Uterus (tissue), 4 donors: Measurements from ENCODE around the gene WNT2. TPM values are rescaled to one million over a fixed set of nuclear protein-coding genes. Genes with fewer than 3 reads are reported as not detected.

Source experiments
- DNase-seq, 2 donors: peaks; one replicate each; pipeline ENCODE4 v3.0.0-alpha.2; 2019 to 2020
- H3K27ac ChIP-seq, 2 donors: fragments of 200-600 bp; sonication (generic); 1 replicate in 1 of 2; 2 replicates in 1 of 2; pipeline ENCODE4 v1.5.1; 2016 to 2018
- H3K27me3 ChIP-seq, 2 donors: fragments of 200-600 bp; sonication (generic); one replicate each; pipeline ENCODE4 v1.5.1; 2018 to 2019; ENCODE audit warnings: control low read depth in 1 of 2
- H3K36me3 ChIP-seq, 2 donors: fragments of 200-600 bp; sonication (generic); one replicate each; pipeline ENCODE4 v1.5.1; 2019; ENCODE audit warnings: control low read depth in 1 of 2
- H3K4me1 ChIP-seq, 2 donors: fragments of 200-600 bp; sonication (generic); one replicate each; pipeline ENCODE4 v1.5.1; 2018 to 2019; ENCODE audit warnings: control low read depth in 1 of 2
- H3K4me3 ChIP-seq, 2 donors: fragments of 200-600 bp; sonication (generic); 1 replicate in 1 of 2; 2 replicates in 1 of 2; pipeline ENCODE4 v1.5.1; 2018 to 2019; ENCODE audit warnings: mild to moderate bottlenecking in 1 of 2
- H3K9me3 ChIP-seq, 2 donors: fragments of 200-600 bp; sonication (generic); one replicate each; pipeline ENCODE4 v1.5.1; 2019; ENCODE audit warnings: control low read depth in 1 of 2
- POLR2A ChIP-seq, 2 donors: fragments of 450-650 bp; IDR thresholded peaks; one replicate each; pipeline ENCODE4 v1.6.1; 2016; ENCODE audit warnings: antibody characterized with exemption in 2 of 2, mild to moderate bottlenecking in 1 of 2, moderate library complexity in 1 of 2
- intact Hi-C: fragments of 100-400 bp; cut with DNase I; formaldehyde crosslinking; loops from one replicate; pipeline ENCODE4 v1.15.1; 2023; ENCODE audit warnings: low total_unique reads
- total RNA-seq, 4 donors: library from RNA; depleted of rRNA in 3 of 4; stranded (reverse); fragments of >200 nt in 3 of 4; gene quantifications; one replicate each; pipeline versions ENCODE4 v1.1.0 to v1.2.4, GENCODE V29; 2014 to 2023
- TF ChIP-seq, protein P1 (sequence below), 4 experiments: fragments of 200-600 bp in 2 of 4; fragments of 450-650 bp in 2 of 4; sonication (generic) in 2 of 4; IDR thresholded peaks; one replicate each; pipeline ENCODE4 v1.5.1; 2016 to 2019; ENCODE audit warnings: antibody characterized with exemption in 4 of 4, mild to moderate bottlenecking in 2 of 4, moderate library complexity in 1 of 4
- donor health status: DM: yes; HTN: yes; CAD: no.

WNT2 gene
- total RNA-seq, 4 donors from 2014 or later = 1.5 to 8.3 (median 2.3) TPM; not detected in 1

DNA sequence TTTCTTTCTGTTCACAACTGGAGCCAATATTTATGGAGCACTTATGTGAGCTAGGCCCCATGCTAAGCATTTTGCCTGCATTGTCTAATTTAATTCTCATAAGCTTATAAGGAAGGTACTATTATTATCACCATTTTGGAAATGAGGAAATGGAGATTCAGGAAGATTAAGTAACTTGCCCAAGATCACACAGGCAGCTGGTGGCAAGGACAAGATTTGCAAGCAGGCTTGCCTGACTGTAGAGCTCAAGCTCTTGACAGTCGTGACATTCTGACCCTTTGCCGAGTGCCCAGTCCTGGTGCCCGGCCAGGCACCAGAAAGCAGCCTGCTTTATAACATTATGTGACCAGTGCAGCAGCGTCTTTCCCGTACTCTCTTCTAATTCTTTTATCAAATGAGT, 38.2 kb downstream of the WNT2 start:
- no peak for DNase-seq
- H3K4me3 ChIP-seq = no peak overlapping the region
- H3K27ac ChIP-seq = no peak overlapping the region
- intact Hi-C loops = no loop called here
- no peaks in the 10 kb centered on the region for H3K4me1 ChIP-seq
- no peaks in the 10 kb centered on the region for H3K9me3 ChIP-seq
- TF ChIP-seq, protein P1, sequence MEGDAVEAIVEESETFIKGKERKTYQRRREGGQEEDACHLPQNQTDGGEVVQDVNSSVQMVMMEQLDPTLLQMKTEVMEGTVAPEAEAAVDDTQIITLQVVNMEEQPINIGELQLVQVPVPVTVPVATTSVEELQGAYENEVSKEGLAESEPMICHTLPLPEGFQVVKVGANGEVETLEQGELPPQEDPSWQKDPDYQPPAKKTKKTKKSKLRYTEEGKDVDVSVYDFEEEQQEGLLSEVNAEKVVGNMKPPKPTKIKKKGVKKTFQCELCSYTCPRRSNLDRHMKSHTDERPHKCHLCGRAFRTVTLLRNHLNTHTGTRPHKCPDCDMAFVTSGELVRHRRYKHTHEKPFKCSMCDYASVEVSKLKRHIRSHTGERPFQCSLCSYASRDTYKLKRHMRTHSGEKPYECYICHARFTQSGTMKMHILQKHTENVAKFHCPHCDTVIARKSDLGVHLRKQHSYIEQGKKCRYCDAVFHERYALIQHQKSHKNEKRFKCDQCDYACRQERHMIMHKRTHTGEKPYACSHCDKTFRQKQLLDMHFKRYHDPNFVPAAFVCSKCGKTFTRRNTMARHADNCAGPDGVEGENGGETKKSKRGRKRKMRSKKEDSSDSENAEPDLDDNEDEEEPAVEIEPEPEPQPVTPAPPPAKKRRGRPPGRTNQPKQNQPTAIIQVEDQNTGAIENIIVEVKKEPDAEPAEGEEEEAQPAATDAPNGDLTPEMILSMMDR (IDR thresholded peaks at IDR 0.05) = no peak
- no peak for TF ChIP-seq POLR2A (IDR thresholded peaks at IDR 0.05)
- H3K27me3 ChIP-seq = no peaks in the 10 kb centered on the region
- no peaks in the 10 kb centered on the region for H3K36me3 ChIP-seq

DNA sequence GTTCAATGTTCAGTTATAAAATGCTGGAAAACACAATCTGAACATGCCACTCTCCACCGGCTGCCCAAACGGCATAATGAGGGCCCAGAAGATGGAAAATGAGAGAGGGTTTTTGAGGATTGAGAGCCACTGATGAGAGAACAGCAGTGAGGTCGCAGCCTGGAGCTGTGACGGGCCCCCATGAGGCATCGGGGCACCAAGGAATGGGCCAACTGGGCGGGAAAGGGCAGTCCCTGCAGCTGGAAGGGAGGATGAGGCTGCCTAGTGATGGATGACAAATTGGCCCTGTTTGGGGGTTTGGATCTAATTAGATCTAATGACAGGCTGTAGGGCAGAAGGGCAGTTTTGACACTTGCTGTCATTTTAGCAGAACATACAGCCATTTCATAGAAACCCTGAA, 39.1 kb downstream of the WNT2 start:
- H3K4me3 ChIP-seq = no peak overlapping the region
- H3K4me1 ChIP-seq = no peaks in the 10 kb centered on the region
- H3K36me3 ChIP-seq = no peaks in the 10 kb centered on the region
- no peaks in the 10 kb centered on the region for H3K27me3 ChIP-seq
- H3K27ac ChIP-seq = no peak overlapping the region
- intact Hi-C loops = no loop called here
- TF ChIP-seq POLR2A (IDR thresholded peaks at IDR 0.05) = no peak
- TF ChIP-seq, protein P1 (IDR thresholded peaks at IDR 0.05) = no peak
- H3K9me3 ChIP-seq = no peaks in the 10 kb centered on the region
- DNase-seq = no peak

DNA sequence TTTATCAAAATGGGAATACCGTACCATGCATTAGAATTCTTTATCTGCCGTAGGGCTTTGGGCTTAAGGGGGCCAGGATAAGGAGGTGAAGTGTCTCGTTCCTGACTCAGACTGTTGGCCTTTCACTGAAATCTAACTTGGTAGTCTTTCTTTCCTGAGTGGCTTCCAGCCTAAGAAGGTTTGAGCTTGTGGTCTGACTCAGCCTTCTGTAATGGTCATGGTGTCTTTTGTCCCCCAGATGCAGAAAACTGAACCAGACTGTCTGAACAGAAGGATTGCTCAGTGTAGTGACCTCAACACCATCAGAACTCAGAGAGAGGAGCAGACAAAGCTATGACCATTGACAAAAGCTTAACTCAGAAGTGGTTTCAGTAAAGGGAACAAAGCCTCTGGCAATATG, 39.5 kb downstream of the WNT2 start:
- H3K9me3 ChIP-seq = no peaks in the 10 kb centered on the region
- no peak for TF ChIP-seq POLR2A (IDR thresholded peaks at IDR 0.05)
- H3K27ac ChIP-seq = no peak overlapping the region
- H3K27me3 ChIP-seq = no peaks in the 10 kb centered on the region
- H3K36me3 ChIP-seq = no peaks in the 10 kb centered on the region
- no peaks in the 10 kb centered on the region for H3K4me1 ChIP-seq
- intact Hi-C loops = no loop called here
- DNase-seq = no peak
- H3K4me3 ChIP-seq = no peak overlapping the region

DNA sequence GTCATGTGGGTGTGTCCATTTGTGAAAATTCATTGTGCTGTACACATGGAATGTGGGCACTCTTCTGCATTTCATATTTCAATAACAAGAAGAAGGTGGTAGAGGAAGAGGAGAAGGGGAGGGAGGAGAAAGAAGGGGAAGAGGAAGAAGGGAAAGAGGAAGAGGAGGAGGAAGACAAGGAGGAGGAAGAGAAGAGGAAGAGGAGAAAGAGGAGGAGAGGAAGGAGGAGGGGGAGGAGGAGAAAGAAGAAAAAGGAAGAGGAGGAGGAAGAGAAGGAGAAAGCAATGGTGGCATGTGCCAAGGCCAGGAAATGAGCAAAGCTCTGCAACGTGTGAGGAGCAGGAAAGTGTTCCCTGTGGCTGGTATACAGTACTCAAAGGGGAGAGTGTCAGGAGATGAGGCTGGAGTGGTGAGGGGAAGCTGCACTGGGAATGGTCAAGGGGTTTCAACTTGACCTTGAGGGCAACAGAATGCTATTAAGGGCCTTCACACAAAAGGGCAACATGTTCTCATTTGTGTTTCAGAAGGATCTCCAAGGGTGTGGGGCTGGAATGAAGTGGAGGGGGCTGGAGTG, 40.5 kb downstream of the WNT2 start:
- Histone ChIP-seq H3K4me3 (no peak overlapping the region), H3K27ac (no peak overlapping the region), H3K4me1 (no peaks in the 10 kb centered on the region), H3K36me3 (no peaks in the 10 kb centered on the region), H3K27me3 (no peaks in the 10 kb centered on the region), H3K9me3 (no peaks in the 10 kb centered on the region)
- TF ChIP-seq, protein P1 (IDR thresholded peaks at IDR 0.05) = no peak
- no peak for TF ChIP-seq POLR2A (IDR thresholded peaks at IDR 0.05)
- intact Hi-C loops = no loop called here
- DNase-seq = no peak

DNA sequence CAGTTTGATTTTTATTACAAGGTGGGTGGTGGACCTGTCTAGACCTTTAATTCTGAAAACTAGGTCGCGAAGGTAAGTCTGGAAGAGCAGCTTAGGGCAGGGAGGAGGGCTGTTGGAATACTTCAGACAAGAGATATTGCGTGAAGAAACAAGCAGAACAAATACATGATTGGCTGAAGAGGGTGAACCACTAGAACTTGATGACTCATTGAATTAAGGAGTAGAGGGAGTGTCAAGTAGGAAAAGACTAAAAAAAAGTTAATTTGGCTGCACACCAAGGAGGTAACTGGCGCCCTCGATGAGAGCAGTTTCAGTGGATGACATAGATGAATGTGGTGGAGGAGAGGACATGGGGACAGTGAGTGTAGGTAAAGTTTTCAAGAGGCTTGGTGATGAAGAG, 41.3 kb downstream of the WNT2 start:
- intact Hi-C loops = no loop called here
- Histone ChIP-seq H3K9me3 (no peaks in the 10 kb centered on the region), H3K4me1 (no peaks in the 10 kb centered on the region), H3K27ac (no peak overlapping the region), H3K36me3 (no peaks in the 10 kb centered on the region), H3K4me3 (no peak overlapping the region), H3K27me3 (no peaks in the 10 kb centered on the region)
- DNase-seq = no peak
- no peak for TF ChIP-seq POLR2A (IDR thresholded peaks at IDR 0.05)
- TF ChIP-seq, protein P1 (IDR thresholded peaks at IDR 0.05) = no peak
